Adrenal gland (tissue), 5 donors: ENCODE measurements around the gene LAMC2.

ENCODE experiments used
- CTCF ChIP-seq, 6 experiments: fragments of 450-650 bp in 4 of 6; fragments of 200-600 bp in 2 of 6; sonication (generic) in 1 of 6; IDR thresholded peaks; 1 replicate in 5 of 6; 2 replicates in 1 of 6; pipeline versions ENCODE4 v1.5.1 to v1.8.0; 2016 to 2021; ENCODE audit warnings: antibody characterized with exemption in 6 of 6, mild to moderate bottlenecking in 2 of 6, moderate library complexity in 1 of 6
- POLR2A ChIP-seq, 2 donors: fragments of 450-650 bp; IDR thresholded peaks; one replicate each; pipeline ENCODE4 v1.6.1; 2017; ENCODE audit warnings: antibody characterized with exemption in 2 of 2, mild to moderate bottlenecking in 2 of 2, moderate library complexity in 1 of 2
- donor health status: DM: no; HTN: no; CAD: no.

GRCh38 chr1:183283286-183283685 lies 97.2 kb downstream of the LAMC2 start:
- TF ChIP-seq CTCF (IDR thresholded peaks at IDR 0.05) (no peak), POLR2A (IDR thresholded peaks at IDR 0.05) (no peak)
